Caco-2 (cell line): ENCODE measurements around the gene TMEM238L. TPM values are rescaled to one million over a fixed set of nuclear protein-coding genes. Genes with fewer than 3 reads are reported as not detected.

Source experiments
- BruUV-seq: library from RNA; stranded (reverse); fragments of 400-500 nt; replicated peaks from 2 replicates; lab custom pipeline; 2021; lab: Mats Ljungman, UMichigan
- CTCF ChIA-PET: fragments of 300-600 bp; sonication (Branson Sonifier 250); formaldehyde crosslinking; loops from one replicate; lab custom pipeline; 2022; ENCODE audit warnings: antibody characterized with exemption; lab: Charles Lee
- POLR2A ChIA-PET: fragments of 300-600 bp; sonication (Branson Sonifier 250); formaldehyde crosslinking; loops from one replicate; lab custom pipeline; 2022; ENCODE audit warnings: antibody characterized with exemption; lab: Charles Lee
- DNase-seq, 2 experiments: peaks; one replicate each; pipeline versions ENCODE4 v3.0.0 to v3.0.0-alpha.2; 2020 to 2022
- H3K27me3 ChIP-seq: replicated peaks from 2 replicates; pipeline ENCODE4 v1.6.0; 2011; ENCODE audit warnings: low read length; ENCODE audit not compliant: control insufficient read depth, insufficient read depth
- H3K36me3 ChIP-seq: 2 replicates; pipeline ENCODE4 v1.5.1; 2011; ENCODE audit warnings: low read length; ENCODE audit not compliant: control insufficient read depth, insufficient read depth
- H3K4me1 ChIP-seq: fragments of 250-450 bp; sonication (Bioruptor Pico); 2 replicates; pipeline ENCODE4 v1.5.1; 2020; ENCODE audit warnings: mild to moderate bottlenecking
- H3K4me3 ChIP-seq: 2 replicates; pipeline ENCODE4 v1.5.1; 2011; ENCODE audit warnings: low read depth, mild to moderate bottlenecking, control low read depth, low read length
- H3K9me3 ChIP-seq: fragments of 250-450 bp; sonication (Bioruptor Pico); 2 replicates; pipeline ENCODE4 v1.5.1; 2020; ENCODE audit warnings: mild to moderate bottlenecking, moderate library complexity
- H3K27ac Mint-ChIP-seq: one replicate; pipeline ENCODE4 v1.8.0; 2022; ENCODE audit warnings: mixed read lengths; ENCODE audit not compliant: unreplicated experiment
- H3K27me3 Mint-ChIP-seq: one replicate; pipeline ENCODE4 v1.8.0; 2022; ENCODE audit warnings: mixed read lengths; ENCODE audit not compliant: insufficient read depth, unreplicated experiment
- H3K36me3 Mint-ChIP-seq: one replicate; pipeline ENCODE4 v1.8.0; 2022; ENCODE audit warnings: mild to moderate bottlenecking, mixed read lengths; ENCODE audit not compliant: insufficient read depth, unreplicated experiment
- H3K4me1 Mint-ChIP-seq: one replicate; pipeline ENCODE4 v1.8.0; 2022; ENCODE audit warnings: low read depth, mixed read lengths; ENCODE audit not compliant: unreplicated experiment
- H3K4me3 Mint-ChIP-seq: one replicate; pipeline ENCODE4 v1.8.0; 2022; ENCODE audit warnings: mild to moderate bottlenecking, moderate library complexity, mixed read lengths; ENCODE audit not compliant: unreplicated experiment
- H3K9me3 Mint-ChIP-seq: one replicate; pipeline ENCODE4 v1.8.0; 2022; ENCODE audit warnings: mixed read lengths; ENCODE audit not compliant: unreplicated experiment
- CTCF ChIP-seq, 2 experiments: fragments of 200-600 bp in 1 of 2; IDR thresholded peaks; 1 replicate in 1 of 2; 2 replicates in 1 of 2; pipeline versions ENCODE4 v1.5.1 to v1.8.0; 2011 to 2022; ENCODE audit warnings: antibody characterized with exemption in 1 of 2, control low read depth in 1 of 2, inconsistent platforms in 1 of 2, low read depth in 1 of 2, low read length in 1 of 2, mild to moderate bottlenecking in 1 of 2, moderate library complexity in 1 of 2; ENCODE audit not compliant: insufficient read depth in 1 of 2, severe bottlenecking in 1 of 2, unreplicated experiment in 1 of 2
- intact Hi-C: fragments of 100-400 bp; cut with micrococcal nuclease; formaldehyde crosslinking; loops from one replicate; pipeline ENCODE4 v1.10.0; 2022; ENCODE audit not compliant: unreplicated experiment
- total RNA-seq: library from RNA; stranded (reverse); gene quantifications from 2 replicates; pipeline ENCODE4 v1.2.3, GENCODE V29; 2022

TMEM238L gene
- total RNA-seq, 1 experiment from 2014 or later = not detected

- no peak for TF ChIP-seq CTCF (IDR thresholded peaks at IDR 0.05; ENCODE audit: insufficient read depth in 1 of 2, low read depth in 1 of 2, low read length in 1 of 2, severe bottlenecking in 1 of 2, unreplicated experiment in 1 of 2)
- Histone ChIP-seq H3K27me3 (no peaks in the 10 kb centered on the region), H3K4me3 (no peak overlapping the region), H3K9me3 (no peaks in the 10 kb centered on the region), H3K4me1 (no peaks in the 10 kb centered on the region), H3K36me3 (no peaks in the 10 kb centered on the region)
- no peaks in the 10 kb centered on the region for H3K36me3 Mint-ChIP-seq
- H3K4me1 Mint-ChIP-seq = no peaks in the 10 kb centered on the region
- H3K27ac Mint-ChIP-seq = no peak overlapping the region
- CTCF ChIA-PET = no interaction called here
- POLR2A ChIA-PET = no interaction called here
- BruUV-seq = no TSS peak
- no peak for DNase-seq
- H3K27me3 Mint-ChIP-seq = no peaks in the 10 kb centered on the region
- no peaks in the 10 kb centered on the region for H3K9me3 Mint-ChIP-seq
- no peak overlapping the region for H3K4me3 Mint-ChIP-seq
- intact Hi-C loops = no loop called here
Observed at GRCh38 chr17:10809605-10810004, 5.7 kb upstream of the TMEM238L start.

GRCh38 chr17:10807704-10808128, 3.8 kb upstream of the TMEM238L start:
- no peak for TF ChIP-seq CTCF (IDR thresholded peaks at IDR 0.05; ENCODE audit: insufficient read depth in 1 of 2, low read depth in 1 of 2, low read length in 1 of 2, severe bottlenecking in 1 of 2, unreplicated experiment in 1 of 2)
- DNase-seq = no peak
- H3K4me3 Mint-ChIP-seq = no peak overlapping the region
- peaks cover under 1% of the 10 kb centered on the region for H3K4me1 Mint-ChIP-seq
- Histone ChIP-seq H3K4me1 (no peaks in the 10 kb centered on the region), H3K9me3 (no peaks in the 10 kb centered on the region), H3K4me3 (no peak overlapping the region), H3K27me3 (no peaks in the 10 kb centered on the region), H3K36me3 (no peaks in the 10 kb centered on the region)
- BruUV-seq = no TSS peak
- intact Hi-C loops = no loop called here
- ChIA-PET CTCF (no interaction called here), POLR2A (no interaction called here)
- no peak overlapping the region for H3K27ac Mint-ChIP-seq
- H3K9me3 Mint-ChIP-seq = no peaks in the 10 kb centered on the region
- no peaks in the 10 kb centered on the region for H3K36me3 Mint-ChIP-seq
- H3K27me3 Mint-ChIP-seq = no peaks in the 10 kb centered on the region

- Histone ChIP-seq H3K4me3 (no peak overlapping the region), H3K36me3 (no peaks in the 10 kb centered on the region), H3K9me3 (no peaks in the 10 kb centered on the region), H3K27me3 (no peaks in the 10 kb centered on the region), H3K4me1 (no peaks in the 10 kb centered on the region)
- POLR2A ChIA-PET = no interaction called here
- DNase-seq = no peak
- CTCF ChIA-PET = no interaction called here
- intact Hi-C loops = no loop called here
- H3K4me1 Mint-ChIP-seq = peaks cover 6% of the 10 kb centered on the region
- H3K27ac Mint-ChIP-seq = no peak overlapping the region
- no peak overlapping the region for H3K4me3 Mint-ChIP-seq
- H3K36me3 Mint-ChIP-seq = no peaks in the 10 kb centered on the region
- no peaks in the 10 kb centered on the region for H3K9me3 Mint-ChIP-seq
- no peaks in the 10 kb centered on the region for H3K27me3 Mint-ChIP-seq
- BruUV-seq = no TSS peak
- no peak for TF ChIP-seq CTCF (IDR thresholded peaks at IDR 0.05; ENCODE audit: insufficient read depth in 1 of 2, low read depth in 1 of 2, low read length in 1 of 2, severe bottlenecking in 1 of 2, unreplicated experiment in 1 of 2)
Observed at GRCh38 chr17:10806545-10807262, 2.8 kb upstream of the TMEM238L start.
